Mucosa of gallbladder (tissue), 1 donor: Measurements from ENCODE around the gene TOX2. TPM values are rescaled to one million over a fixed set of nuclear protein-coding genes. Genes with fewer than 3 reads are reported as not detected.

Experiments used
- DNase-seq: peaks from one replicate; pipeline ENCODE4 v3.0.0-alpha.2; 2020; ENCODE audit warnings: low spot score
- total RNA-seq: library from RNA; stranded (reverse); gene quantifications from one replicate; pipeline ENCODE4 v1.2.1, GENCODE V29; 2021
- donor health status: DM: no; HTN: no; CAD: no.

The TOX2 gene
- total RNA-seq, 1 donor from 2014 or later = 4.5 TPM

- DNase-seq = no peak
Observed at GRCh38 chr20:44075191-44075949, 160.7 kb downstream of the TOX2 start.

- no peak for DNase-seq
Observed at GRCh38 chr20:44075950-44076232, 161.2 kb downstream of the TOX2 start.

GRCh38 chr20:44079291-44079690 lies 164.6 kb downstream of the TOX2 start:
- no peak for DNase-seq

- DNase-seq = no peak
Observed at GRCh38 chr20:44080064-44080463, 165.4 kb downstream of the TOX2 start.

- DNase-seq = peak; percentile 81
Observed at GRCh38 chr20:44080646-44081267, 166.1 kb downstream of the TOX2 start.

- no peak for DNase-seq
Observed at GRCh38 chr20:44081476-44081875, 166.8 kb downstream of the TOX2 start.

- no peak for DNase-seq
Observed at GRCh38 chr20:44081888-44082287, 167.2 kb downstream of the TOX2 start.

- no peak for DNase-seq
Observed at GRCh38 chr20:44083220-44083933, 168.7 kb downstream of the TOX2 start.

- no peak for DNase-seq
Observed at GRCh38 chr20:44084439-44084838, 169.8 kb downstream of the TOX2 start.

GRCh38 chr20:44084891-44085290 lies 170.2 kb downstream of the TOX2 start:
- no peak for DNase-seq

- no peak for DNase-seq
Observed at GRCh38 chr20:44085616-44086434, 171.2 kb downstream of the TOX2 start.

- no peak for DNase-seq
Observed at GRCh38 chr20:44087051-44087856, 172.6 kb downstream of the TOX2 start.

GRCh38 chr20:44087857-44088120 lies 173.1 kb downstream of the TOX2 start:
- DNase-seq = no peak

- DNase-seq = peak; percentile 31
Observed at GRCh38 chr20:44089987-44090674, 175.5 kb downstream of the TOX2 start.

- no peak for DNase-seq
Observed at GRCh38 chr20:44091026-44091425, 176.4 kb downstream of the TOX2 start.

GRCh38 chr20:44092551-44093248 lies 178.0 kb downstream of the TOX2 start:
- no peak for DNase-seq

GRCh38 chr20:44093249-44093582 lies 178.6 kb downstream of the TOX2 start:
- no peak for DNase-seq

- DNase-seq = no peak
Observed at GRCh38 chr20:44095831-44096230, 181.2 kb downstream of the TOX2 start.

GRCh38 chr20:44097521-44098255 lies 183.0 kb downstream of the TOX2 start:
- peak; percentile 50 for DNase-seq

GRCh38 chr20:44098256-44098630 lies 183.6 kb downstream of the TOX2 start:
- DNase-seq = no peak
